Activated naive CD8-positive, alpha-beta T cell treated with anti-CD3 and anti-CD28 coated beads, Interleukin-2, amount 50 U/mL, for 16 hours (primary cell): ENCODE data around the gene GADL1.

ENCODE experiments used
- DNase-seq: peaks from one replicate; pipeline ENCODE4 v3.0.0-alpha.2; 2020; ENCODE audit warnings: low read depth, low spot score

The GADL1 gene

GRCh38 chr3:30811151-30811795, 83.2 kb downstream of the GADL1 start:
- no peak for DNase-seq

GRCh38 chr3:30810625-30811024, 83.8 kb downstream of the GADL1 start:
- DNase-seq: no peak

- no peak for DNase-seq
These were observed 88.8 kb downstream of the GADL1 start for GRCh38 chr3:30805695-30806094.

GRCh38 chr3:30804984-30805383, 89.5 kb downstream of the GADL1 start:
- DNase-seq: no peak

GRCh38 chr3:30795176-30795575, 99.3 kb downstream of the GADL1 start:
- DNase-seq: no peak

- no peak for DNase-seq
These were observed 100.7 kb downstream of the GADL1 start for GRCh38 chr3:30793740-30794139.

GRCh38 chr3:30790150-30790549, 104.3 kb downstream of the GADL1 start:
- DNase-seq: no peak

GRCh38 chr3:30786365-30786764, 108.1 kb downstream of the GADL1 start:
- no peak for DNase-seq

GRCh38 chr3:30779686-30780287, 114.7 kb downstream of the GADL1 start:
- no peak for DNase-seq

GRCh38 chr3:30778933-30779332, 115.5 kb downstream of the GADL1 start:
- no peak for DNase-seq

- no peak for DNase-seq
These were observed 116.9 kb downstream of the GADL1 start for GRCh38 chr3:30777426-30778113.

GRCh38 chr3:30776186-30776815, 118.2 kb downstream of the GADL1 start:
- DNase-seq: no peak

- no peak for DNase-seq
These were observed 119.4 kb downstream of the GADL1 start for GRCh38 chr3:30775040-30775439.

- DNase-seq: no peak
These were observed 120.4 kb downstream of the GADL1 start for GRCh38 chr3:30774062-30774461.

- DNase-seq: no peak
These were observed 124.1 kb downstream of the GADL1 start for GRCh38 chr3:30770387-30770786.

GRCh38 chr3:30768703-30769550, 125.5 kb downstream of the GADL1 start:
- peak; percentile 45 for DNase-seq

- DNase-seq: no peak
These were observed 126.4 kb downstream of the GADL1 start for GRCh38 chr3:30768046-30768445.

- DNase-seq: no peak
These were observed 127.9 kb downstream of the GADL1 start for GRCh38 chr3:30766522-30766921.

- DNase-seq: no peak
These were observed 129.6 kb downstream of the GADL1 start for GRCh38 chr3:30764891-30765290.

GRCh38 chr3:30764281-30764680, 130.2 kb downstream of the GADL1 start:
- DNase-seq: no peak

GRCh38 chr3:30761374-30761773, 133.1 kb downstream of the GADL1 start:
- no peak for DNase-seq

- DNase-seq: no peak
These were observed 133.7 kb downstream of the GADL1 start for GRCh38 chr3:30760737-30761136.
